Choroid plexus epithelial cell (primary cell): ENCODE measurements around the gene OTUD4.

Experiments
- DNase-seq: peaks from one replicate; pipeline ENCODE4 v3.0.0-alpha.2; 2010; ENCODE audit warnings: low read depth
- H3K4me3 ChIP-seq: 2 replicates; pipeline ENCODE4 v1.5.1; 2011; ENCODE audit warnings: low read depth, mild to moderate bottlenecking, control low read depth, low read length, moderate library complexity
- CTCF ChIP-seq: conservative IDR thresholded peaks from 2 replicates; pipeline ENCODE4 v1.5.1; 2011; ENCODE audit warnings: low read depth, mild to moderate bottlenecking, control low read depth, inconsistent platforms, low read length, moderate library complexity

The OTUD4 gene

GRCh38 chr4:145130130-145130529 lies 50.3 kb downstream of the OTUD4 start:
- TF ChIP-seq CTCF, result no peak
- DNase-seq, result no peak
- no peak overlapping the region for H3K4me3 ChIP-seq

- no peak overlapping the region for H3K4me3 ChIP-seq
Measured at GRCh38 chr4:145125396-145125795, 55.0 kb downstream of the OTUD4 start.

GRCh38 chr4:145108128-145108527 lies 72.3 kb downstream of the OTUD4 start:
- no peak for DNase-seq
- H3K4me3 ChIP-seq, result no peak overlapping the region
- TF ChIP-seq CTCF, result no peak

More at GRCh38 chr4:145125396-145125795, 55.0 kb downstream of the OTUD4 start:
- no peak for TF ChIP-seq CTCF
- DNase-seq, result no peak

- no peak for TF ChIP-seq CTCF
- no peak for DNase-seq
- H3K4me3 ChIP-seq, result no peak overlapping the region
Measured at GRCh38 chr4:145107126-145107525, 73.3 kb downstream of the OTUD4 start.

- DNase-seq, result no peak
- no peak overlapping the region for H3K4me3 ChIP-seq
- no peak for TF ChIP-seq CTCF
Measured at GRCh38 chr4:145103496-145103895, 76.9 kb downstream of the OTUD4 start.

- H3K4me3 ChIP-seq, result no peak overlapping the region
- TF ChIP-seq CTCF, result no peak
Measured at GRCh38 chr4:145102619-145103018, 77.8 kb downstream of the OTUD4 start.

GRCh38 chr4:145101091-145101490 lies 79.3 kb downstream of the OTUD4 start:
- no peak for TF ChIP-seq CTCF
- DNase-seq, result no peak
- no peak overlapping the region for H3K4me3 ChIP-seq

More at GRCh38 chr4:145102619-145103018, 77.8 kb downstream of the OTUD4 start:
- DNase-seq, result no peak
